ENCODE data around the gene SERPINA5. TPM values are rescaled to one million over a fixed set of nuclear protein-coding genes. Genes with fewer than 3 reads are reported as not detected.

Gene SERPINA5
- polyA plus RNA-seq, 1 experiment, result not detected

DNA sequence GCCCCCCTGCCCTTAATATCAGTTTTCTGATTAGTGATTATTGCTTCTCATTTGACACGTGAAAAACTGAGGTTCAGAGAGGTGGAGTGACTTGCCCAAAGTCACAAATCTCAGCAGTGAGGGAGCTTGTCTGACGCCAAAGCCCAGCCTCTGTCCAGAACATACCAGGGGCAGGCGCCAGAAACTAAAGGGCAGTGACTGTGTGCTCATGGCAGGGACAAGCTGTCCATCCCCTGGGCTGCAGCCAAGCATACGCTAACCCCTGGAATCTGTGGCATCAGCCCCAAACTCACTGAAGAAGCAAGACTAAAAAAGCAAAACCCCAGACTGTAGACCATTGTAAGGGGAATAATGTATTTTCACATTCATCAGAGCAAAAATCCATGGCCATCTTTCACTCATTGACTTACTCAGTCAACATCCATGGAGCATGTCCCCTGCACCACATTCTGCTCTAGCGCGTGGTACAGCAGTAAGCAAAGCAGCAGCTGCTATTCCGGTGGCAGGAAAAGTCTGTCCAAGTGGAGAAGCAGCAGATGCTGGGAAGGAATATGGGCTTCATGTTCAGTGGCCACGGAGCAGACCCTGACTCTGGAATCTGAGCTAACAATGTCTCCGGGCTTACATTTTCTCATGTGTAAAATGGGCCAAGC lies 21.5 kb upstream of the SERPINA5 start:
- Histone ChIP-seq H3K27me3 (ENCODE audit: control insufficient read depth, insufficient read depth, low read length) (peaks cover 4% of the 10 kb centered on the region), H3K27ac (ENCODE audit: low read depth, low read length) (no peak overlapping the region), H3K9me3 (ENCODE audit: control insufficient read depth, insufficient read depth, low read length) (no peaks in the 10 kb centered on the region; the same call in 1 of the 2 replicates), H3K4me3 (ENCODE audit: low read depth, low read length) (no peak overlapping the region)
- TF ChIP-seq CTCF (IDR thresholded peaks at IDR 0.05; ENCODE audit: low read depth, low read length), result no peak
- ChIA-PET CTCF (interaction anchor here (0.5 to 1.4 kb wide), 5 partner anchors 9 to 808 kb away, joined by 3 to 5 read pairs (median 4); no protein-coding TSS in a partner anchor), POLR2A (no interaction called here)
- no peak for DNase-seq (ENCODE audit: low read depth, low spot score)

- TF ChIP-seq CTCF (IDR thresholded peaks at IDR 0.05; ENCODE audit: low read depth, low read length), result no peak
- no peak overlapping the region for H3K4me3 ChIP-seq (ENCODE audit: low read depth, low read length)
- no peak for DNase-seq (ENCODE audit: low read depth, low spot score)
- H3K27me3 ChIP-seq (ENCODE audit: control insufficient read depth, insufficient read depth, low read length), result peaks cover 5% of the 10 kb centered on the region
- no peaks in the 10 kb centered on the region; the same call in 1 of the 2 replicates for H3K9me3 ChIP-seq (ENCODE audit: control insufficient read depth, insufficient read depth, low read length)
- ChIA-PET CTCF (interaction anchor here (0.5 to 1.4 kb wide), 4 partner anchors 10 to 808 kb away, joined by 3 to 5 read pairs (median 4); no protein-coding TSS in a partner anchor), POLR2A (no interaction called here)
- no peak overlapping the region for H3K27ac ChIP-seq (ENCODE audit: low read depth, low read length)
Measured at GRCh38 chr14:94560291-94560665, 20.9 kb upstream of the SERPINA5 start.

- no peak for TF ChIP-seq CTCF (IDR thresholded peaks at IDR 0.05; ENCODE audit: low read depth, low read length)
- CTCF ChIA-PET, result interaction anchor here (0.9 to 1.8 kb wide), 4 partner anchors 11 to 75 kb away, joined by 3 to 9 read pairs (median 4); no protein-coding TSS in a partner anchor
- Histone ChIP-seq H3K4me3 (ENCODE audit: low read depth, low read length) (no peak within 1 kb of the TSS), H3K9me3 (ENCODE audit: control insufficient read depth, insufficient read depth, low read length) (no peaks in the 10 kb centered on the region; the same call in 1 of the 2 replicates), H3K27me3 (ENCODE audit: control insufficient read depth, insufficient read depth, low read length) (peaks cover 5% of the 10 kb centered on the region), H3K27ac (ENCODE audit: low read depth, low read length) (no peak within 1 kb of the TSS)
- DNase-seq (ENCODE audit: low read depth, low spot score), result no peak
- POLR2A ChIA-PET, result no interaction called here
Measured at GRCh38 chr14:94560751-94561655, 20.2 kb upstream of the SERPINA5 start, which contains the start of gene SERPINA4. TSS of gene SERPINA4 (plus strand) at chr14:94561442. CDS start at chr14:94563483, 2,041 bp downstream.

GRCh38 chr14:94561656-94562010 lies 19.6 kb upstream of the SERPINA5 start:
- no peak for DNase-seq (ENCODE audit: low read depth, low spot score)
- no peak overlapping the region for H3K4me3 ChIP-seq (ENCODE audit: low read depth, low read length)
- H3K27ac ChIP-seq (ENCODE audit: low read depth, low read length), result no peak overlapping the region
- no peak for TF ChIP-seq CTCF (IDR thresholded peaks at IDR 0.05; ENCODE audit: low read depth, low read length)
- ChIA-PET POLR2A (no interaction called here), CTCF (interaction anchor here (0.9 to 1.8 kb wide), 2 partner anchors 13 to 75 kb away, joined by 3 to 9 read pairs; no protein-coding TSS in a partner anchor)
- H3K27me3 ChIP-seq (ENCODE audit: control insufficient read depth, insufficient read depth, low read length), result peaks cover 5% of the 10 kb centered on the region
- no peaks in the 10 kb centered on the region; the same call in 1 of the 2 replicates for H3K9me3 ChIP-seq (ENCODE audit: control insufficient read depth, insufficient read depth, low read length)

Measured in AG04450 (cell line).